ENCODE results near the gene ODAD2. TPM values are rescaled to one million over a fixed set of nuclear protein-coding genes. Genes with fewer than 3 reads are reported as not detected.

Gene ODAD2
- total and polyA plus RNA-seq, 2 of the 8 experiments (the other 6 are each of a cell fraction or from before 2014, with no cell fraction given) = 0.95 to 4.3 TPM

- Histone ChIP-seq H3K27me3 (replicated peaks in 1 of 4; ENCODE audit: control insufficient read depth in 3 of 4, extremely low read depth in 1 of 4, insufficient read depth in 3 of 4, low read length in 3 of 4) (no peaks in the 10 kb centered on the region), H3K4ac (replicated peaks; ENCODE audit: insufficient read length, low read depth, low read length) (no peak overlapping the region), H2AK5ac (ENCODE audit: low read depth, low read length) (no peak overlapping the region), H2AFZ (ENCODE audit: low read length) (no peak overlapping the region), H3K79me2 (ENCODE audit: control insufficient read depth in 1 of 2, insufficient read depth in 2 of 2, low read length in 2 of 2) (no peaks in the 10 kb centered on the region), H3K23me2 (ENCODE audit: low read depth, low read length) (no peaks in the 10 kb centered on the region), H3K27ac (ENCODE audit: low read depth, low read length) (no peak overlapping the region), H3K4me2 (ENCODE audit: insufficient read depth in 1 of 2, low read depth in 2 of 2, low read length in 2 of 2) (no peak overlapping the region), H3K4me3 (ENCODE audit: extremely low read depth in 1 of 4, insufficient read depth in 2 of 4, low read depth in 3 of 4, low read length in 4 of 4) (no peak overlapping the region), H3K9ac (replicated peaks in 1 of 4; ENCODE audit: extremely low read depth in 1 of 4, low read depth in 3 of 4, low read length in 3 of 4) (no peak overlapping the region), H3K56ac (replicated peaks; ENCODE audit: insufficient read length, low read depth, low read length) (no peak overlapping the region), H4K20me1 (replicated peaks in 1 of 2; ENCODE audit: control insufficient read depth in 1 of 2, insufficient read depth in 2 of 2, low read length in 2 of 2) (no peaks in the 10 kb centered on the region), H3K18ac (ENCODE audit: extremely low read depth, low read length) (no peak overlapping the region), H2BK12ac (ENCODE audit: low read depth, low read length) (no peak overlapping the region), H2BK15ac (ENCODE audit: low read length) (no peak overlapping the region), H3K4me1 (replicated peaks in 1 of 4; ENCODE audit: control insufficient read depth in 3 of 4, insufficient read depth in 4 of 4, low read length in 3 of 4) (no peaks in the 10 kb centered on the region), H4K91ac (replicated peaks; ENCODE audit: insufficient read length, low read length) (no peak overlapping the region), H3K36me3 (ENCODE audit: control insufficient read depth in 2 of 4, insufficient read depth in 4 of 4, low read length in 3 of 4) (no peaks in the 10 kb centered on the region), H2BK20ac (ENCODE audit: low read length) (no peak overlapping the region), H3K79me1 (ENCODE audit: low read depth, low read length) (no peaks in the 10 kb centered on the region), H3K14ac (ENCODE audit: insufficient read length) (no peak overlapping the region), H2BK120ac (replicated peaks; ENCODE audit: low read depth, low read length) (no peak overlapping the region), H4K5ac (ENCODE audit: insufficient read length, low read depth, low read length) (no peak overlapping the region), H3K9me3 (ENCODE audit: insufficient read depth in 2 of 2, low read depth in 1 of 2, low read length in 1 of 2) (no peaks in the 10 kb centered on the region), H3K23ac (ENCODE audit: insufficient read length) (no peak overlapping the region), H2BK5ac (ENCODE audit: low read depth, low read length) (no peak overlapping the region), H4K8ac (ENCODE audit: extremely low read depth, insufficient read depth, low read length) (no peak overlapping the region)
- DNase-seq (ENCODE audit: low read depth in 1 of 2, low spot score in 2 of 2) (no peak), FAIRE-seq (no peak)
- WGBS, 2 experiments (ENCODE audit: extremely low coverage in 1 of 2, insufficient coverage in 1 of 2, insufficient read length in 1 of 2, insufficient replicate concordance in 2 of 2, low coverage in 1 of 2, low lambda C conversion rate in 2 of 2, missing lambda C conversion rate in 1 of 2) = 95% methylated on average over 1 of the region's 1 CpG; no CpG with 5 or more reads in 1 of the 2 experiments
- ChIA-PET POLR2A (ENCODE audit: partially characterized antibody) (no interaction called here), CTCF (ENCODE audit: partially characterized antibody) (no interaction called here)
- TF ChIP-seq ATF3 (IDR thresholded peaks at IDR 0.05; ENCODE audit: insufficient read depth, low read depth, low read length) (no peak), GABPA (IDR thresholded peaks at IDR 0.05; ENCODE audit: borderline replicate concordance, insufficient read depth, low read length) (no peak), SAP30 (IDR thresholded peaks at IDR 0.05; ENCODE audit: insufficient read depth, insufficient replicate concordance, low read length) (no peak), TCF12 (IDR thresholded peaks at IDR 0.05; ENCODE audit: low read depth, low read length) (no peak), SUZ12 (IDR thresholded peaks at IDR 0.05; ENCODE audit: low read length) (no peak), SP1 (IDR thresholded peaks at IDR 0.05; ENCODE audit: low read depth, low read length) (no peak)
Measured at GRCh38 chr10:27986821-27987220, 12.1 kb downstream of the ODAD2 start.

Data from H1 (cell line).